ENCODE measurements around the gene NES. TPM values are rescaled to one million over a fixed set of nuclear protein-coding genes. Genes with fewer than 3 reads are reported as not detected.

NES gene
- total RNA-seq, 1 experiment from 2014 or later = 56.3 TPM

- CTCF ChIA-PET = no interaction called here
Measured at GRCh38 chr1:156644640-156645039, 32.6 kb downstream of the NES start.

DNA sequence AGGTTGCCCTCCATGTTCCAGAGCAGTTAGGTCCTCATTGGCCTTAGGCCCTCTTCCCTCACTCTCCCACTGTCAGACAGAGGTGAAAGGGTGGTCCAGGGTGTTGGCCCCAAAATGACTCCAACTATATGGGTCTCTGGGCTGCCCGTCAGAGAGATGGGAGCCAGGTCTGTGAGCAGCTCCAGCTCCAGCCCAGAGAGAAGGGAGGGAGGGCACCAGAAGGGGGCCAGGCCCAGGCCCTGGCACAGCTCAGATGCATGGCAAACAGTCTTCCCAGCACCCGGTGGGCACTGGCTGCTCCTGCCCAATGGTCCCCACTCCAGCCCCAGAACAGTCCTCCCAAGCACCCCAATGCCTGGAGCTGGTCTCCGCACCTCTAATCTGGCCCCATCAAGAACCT is 33.1 kb downstream of the NES start:
- CTCF ChIA-PET = no interaction called here
- Histone ChIP-seq H3K36me3 (ENCODE audit: control insufficient read depth, insufficient read depth, low read length) (no peaks in the 10 kb centered on the region), H3K27me3 (ENCODE audit: control insufficient read depth, insufficient read depth, low read length) (no peaks in the 10 kb centered on the region), H3K4me1 (ENCODE audit: control insufficient read depth, insufficient read depth, low read length) (peaks cover 12% of the 10 kb centered on the region), H3K9me3 (ENCODE audit: control insufficient read depth, insufficient read depth, low read depth, low read length) (no peaks in the 10 kb centered on the region), H3K27ac (ENCODE audit: low read length) (no peak overlapping the region), H3K4me3 (ENCODE audit: low read depth in 2 of 2, low read length in 2 of 2) (no peak overlapping the region)
- DNase-seq (ENCODE audit: low read depth, low spot score) (no peak), ATAC-seq (no peak)
- no TSS peak for BruUV-seq (replicated peaks)
- TF ChIP-seq POLR2AphosphoS5 (IDR thresholded peaks at IDR 0.05; ENCODE audit: low read depth, low read length) (no peak), SIN3A (IDR thresholded peaks at IDR 0.05; ENCODE audit: borderline replicate concordance, insufficient read depth, low read depth, low read length) (no peak), TCF7L2 (IDR thresholded peaks at IDR 0.05; ENCODE audit: low read depth, low read length) (no peak)
- TF ChIP-seq, protein P1, sequence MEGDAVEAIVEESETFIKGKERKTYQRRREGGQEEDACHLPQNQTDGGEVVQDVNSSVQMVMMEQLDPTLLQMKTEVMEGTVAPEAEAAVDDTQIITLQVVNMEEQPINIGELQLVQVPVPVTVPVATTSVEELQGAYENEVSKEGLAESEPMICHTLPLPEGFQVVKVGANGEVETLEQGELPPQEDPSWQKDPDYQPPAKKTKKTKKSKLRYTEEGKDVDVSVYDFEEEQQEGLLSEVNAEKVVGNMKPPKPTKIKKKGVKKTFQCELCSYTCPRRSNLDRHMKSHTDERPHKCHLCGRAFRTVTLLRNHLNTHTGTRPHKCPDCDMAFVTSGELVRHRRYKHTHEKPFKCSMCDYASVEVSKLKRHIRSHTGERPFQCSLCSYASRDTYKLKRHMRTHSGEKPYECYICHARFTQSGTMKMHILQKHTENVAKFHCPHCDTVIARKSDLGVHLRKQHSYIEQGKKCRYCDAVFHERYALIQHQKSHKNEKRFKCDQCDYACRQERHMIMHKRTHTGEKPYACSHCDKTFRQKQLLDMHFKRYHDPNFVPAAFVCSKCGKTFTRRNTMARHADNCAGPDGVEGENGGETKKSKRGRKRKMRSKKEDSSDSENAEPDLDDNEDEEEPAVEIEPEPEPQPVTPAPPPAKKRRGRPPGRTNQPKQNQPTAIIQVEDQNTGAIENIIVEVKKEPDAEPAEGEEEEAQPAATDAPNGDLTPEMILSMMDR (IDR thresholded peaks at IDR 0.05) = no peak
- TF ChIP-seq, protein P2, sequence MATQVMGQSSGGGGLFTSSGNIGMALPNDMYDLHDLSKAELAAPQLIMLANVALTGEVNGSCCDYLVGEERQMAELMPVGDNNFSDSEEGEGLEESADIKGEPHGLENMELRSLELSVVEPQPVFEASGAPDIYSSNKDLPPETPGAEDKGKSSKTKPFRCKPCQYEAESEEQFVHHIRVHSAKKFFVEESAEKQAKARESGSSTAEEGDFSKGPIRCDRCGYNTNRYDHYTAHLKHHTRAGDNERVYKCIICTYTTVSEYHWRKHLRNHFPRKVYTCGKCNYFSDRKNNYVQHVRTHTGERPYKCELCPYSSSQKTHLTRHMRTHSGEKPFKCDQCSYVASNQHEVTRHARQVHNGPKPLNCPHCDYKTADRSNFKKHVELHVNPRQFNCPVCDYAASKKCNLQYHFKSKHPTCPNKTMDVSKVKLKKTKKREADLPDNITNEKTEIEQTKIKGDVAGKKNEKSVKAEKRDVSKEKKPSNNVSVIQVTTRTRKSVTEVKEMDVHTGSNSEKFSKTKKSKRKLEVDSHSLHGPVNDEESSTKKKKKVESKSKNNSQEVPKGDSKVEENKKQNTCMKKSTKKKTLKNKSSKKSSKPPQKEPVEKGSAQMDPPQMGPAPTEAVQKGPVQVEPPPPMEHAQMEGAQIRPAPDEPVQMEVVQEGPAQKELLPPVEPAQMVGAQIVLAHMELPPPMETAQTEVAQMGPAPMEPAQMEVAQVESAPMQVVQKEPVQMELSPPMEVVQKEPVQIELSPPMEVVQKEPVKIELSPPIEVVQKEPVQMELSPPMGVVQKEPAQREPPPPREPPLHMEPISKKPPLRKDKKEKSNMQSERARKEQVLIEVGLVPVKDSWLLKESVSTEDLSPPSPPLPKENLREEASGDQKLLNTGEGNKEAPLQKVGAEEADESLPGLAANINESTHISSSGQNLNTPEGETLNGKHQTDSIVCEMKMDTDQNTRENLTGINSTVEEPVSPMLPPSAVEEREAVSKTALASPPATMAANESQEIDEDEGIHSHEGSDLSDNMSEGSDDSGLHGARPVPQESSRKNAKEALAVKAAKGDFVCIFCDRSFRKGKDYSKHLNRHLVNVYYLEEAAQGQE (IDR thresholded peaks at IDR 0.05; ENCODE audit: insufficient read depth in 1 of 2, low read depth in 2 of 2, low read length in 1 of 2) = no peak
- intact Hi-C loops (cut with micrococcal nuclease; ENCODE audit: unreplicated experiment) = no loop called here
- in situ Hi-C loops (cut with HindIII; ENCODE audit: low pct_unique_long_range_greater_than_20kb, low sequenced_read_pairs) = no loop called here
- POLR2A ChIA-PET = no interaction called here

More at GRCh38 chr1:156644640-156645039, 32.6 kb downstream of the NES start:
- BruUV-seq (replicated peaks) = no TSS peak
- in situ Hi-C loops (cut with HindIII; ENCODE audit: low pct_unique_long_range_greater_than_20kb, low sequenced_read_pairs) (no loop called here), intact Hi-C loops (cut with micrococcal nuclease; ENCODE audit: unreplicated experiment) (no loop called here)
- DNase-seq (ENCODE audit: low read depth, low spot score) (no peak), ATAC-seq (no peak)
- H3K27ac ChIP-seq (ENCODE audit: low read length) = no peak overlapping the region
- no peaks in the 10 kb centered on the region for H3K36me3 ChIP-seq (ENCODE audit: control insufficient read depth, insufficient read depth, low read length)
- no peaks in the 10 kb centered on the region for H3K27me3 ChIP-seq (ENCODE audit: control insufficient read depth, insufficient read depth, low read length)
- TF ChIP-seq, protein P1 (IDR thresholded peaks at IDR 0.05) = no peak
- no peak for TF ChIP-seq TCF7L2 (IDR thresholded peaks at IDR 0.05; ENCODE audit: low read depth, low read length)
- TF ChIP-seq POLR2AphosphoS5 (IDR thresholded peaks at IDR 0.05; ENCODE audit: low read depth, low read length) = no peak
- TF ChIP-seq, protein P2 (IDR thresholded peaks at IDR 0.05; ENCODE audit: insufficient read depth in 1 of 2, low read depth in 2 of 2, low read length in 1 of 2) = no peak
- TF ChIP-seq SIN3A (IDR thresholded peaks at IDR 0.05; ENCODE audit: borderline replicate concordance, insufficient read depth, low read depth, low read length) = no peak
- H3K9me3 ChIP-seq (ENCODE audit: control insufficient read depth, insufficient read depth, low read depth, low read length) = no peaks in the 10 kb centered on the region
- POLR2A ChIA-PET = no interaction called here
- no peak overlapping the region for H3K4me3 ChIP-seq (ENCODE audit: low read depth in 2 of 2, low read length in 2 of 2)
- H3K4me1 ChIP-seq (ENCODE audit: control insufficient read depth, insufficient read depth, low read length) = peaks cover 7% of the 10 kb centered on the region
